ENCODE data around the gene SNRNP35.

SNRNP35 gene

GRCh38 chr12:123446333-123446713 lies 11.6 kb upstream of the SNRNP35 start:
- peak overlapping the region; percentile 61 for H3K27ac ChIP-seq (ENCODE audit: extremely low read depth, low read depth, low read length)
- TF ChIP-seq ZNF701 (tag by site-specific recombination; IDR thresholded peaks at IDR 0.05) (no peak), ZNF335 (tag by site-specific recombination; conservative IDR thresholded peaks at IDR 0.05) (peak; percentile 18; the same call in 1 of the 2 replicates), ZNF214 (tag by site-specific recombination; IDR thresholded peaks at IDR 0.05; ENCODE audit: borderline replicate concordance) (no peak)
- ChIA-PET CTCF (interaction anchor here (0.6 kb wide), 1 partner anchor 62 kb away, joined by 4 read pairs; no protein-coding TSS in a partner anchor), POLR2A (interaction anchor here (0.7 to 1.0 kb wide), 3 partner anchors 10 to 36 kb away, joined by 3 read pairs; partner anchors contain the start of gene RILPL2)
- H3K36me3 ChIP-seq (ENCODE audit: control insufficient read depth in 2 of 2, insufficient read depth in 1 of 2, low read length in 2 of 2), result no peaks in the 10 kb centered on the region
- H3K4me3 ChIP-seq (ENCODE audit: low read depth, low read length), result no peak overlapping the region
- H3K4me1 ChIP-seq (ENCODE audit: control insufficient read depth, insufficient read depth, low read length), result peaks cover 7% of the 10 kb centered on the region; the same call in 1 of the 2 replicates
- no peaks in the 10 kb centered on the region for H3K9me3 ChIP-seq (ENCODE audit: control insufficient read depth, insufficient read depth, low read depth, low read length)

GRCh38 chr12:123449249-123449733 lies 8.6 kb upstream of the SNRNP35 start:
- H3K4me1 ChIP-seq (ENCODE audit: control insufficient read depth, insufficient read depth, low read length), result peaks cover 7% of the 10 kb centered on the region; the same call in 1 of the 2 replicates
- TF ChIP-seq ZNF560 (tag by site-specific recombination; IDR thresholded peaks at IDR 0.05; ENCODE audit: borderline replicate concordance) (no peak), ZNF121 (tag by site-specific recombination; IDR thresholded peaks at IDR 0.05) (0 out of 2 replicates have a peak, but pooled peaks have one; percentile 33), BCL11A (tag by site-specific recombination; IDR thresholded peaks at IDR 0.05; ENCODE audit: low read depth) (no peak), ZBTB7A (tag by site-specific recombination; IDR thresholded peaks at IDR 0.05; ENCODE audit: low read depth) (no peak), ZSCAN18 (tag by site-specific recombination; IDR thresholded peaks at IDR 0.05) (no peak), ZNF16 (tag by site-specific recombination; IDR thresholded peaks at IDR 0.05; ENCODE audit: low read depth) (no peak), ZNF26 (tag by site-specific recombination; IDR thresholded peaks at IDR 0.05) (no peak), GFI1B (tag by site-specific recombination; IDR thresholded peaks at IDR 0.05) (no peak)
- no peaks in the 10 kb centered on the region for H3K9me3 ChIP-seq (ENCODE audit: control insufficient read depth, insufficient read depth, low read depth, low read length)
- no peaks in the 10 kb centered on the region for H3K36me3 ChIP-seq (ENCODE audit: control insufficient read depth in 2 of 2, insufficient read depth in 1 of 2, low read length in 2 of 2)
- H3K27ac ChIP-seq (ENCODE audit: extremely low read depth, low read depth, low read length), result no peak overlapping the region
- ChIA-PET CTCF (no interaction called here), POLR2A (interaction anchor here (0.6 to 1.1 kb wide), 2 partner anchors 9 to 154 kb away, joined by 3 to 5 read pairs; partner anchors contain the start of gene SNRNP35)
- H3K4me3 ChIP-seq (ENCODE audit: low read depth, low read length), result no peak overlapping the region

GRCh38 chr12:123449856-123450255 lies 8.1 kb upstream of the SNRNP35 start:
- H3K9me3 ChIP-seq (ENCODE audit: control insufficient read depth, insufficient read depth, low read depth, low read length), result no peaks in the 10 kb centered on the region
- ChIA-PET POLR2A (interaction anchor here (0.6 kb wide), 1 partner anchor 154 kb away, joined by 3 read pairs; no protein-coding TSS in a partner anchor), CTCF (no interaction called here)
- TF ChIP-seq ZBTB6 (tag by site-specific recombination; IDR thresholded peaks at IDR 0.05) (no peak), KLF7 (tag by site-specific recombination; IDR thresholded peaks at IDR 0.05; ENCODE audit: borderline replicate concordance) (no peak), ZNF335 (tag by site-specific recombination; conservative IDR thresholded peaks at IDR 0.05) (peak; percentile 50), ZNF830 (tag by site-specific recombination; IDR thresholded peaks at IDR 0.05; ENCODE audit: low read depth) (no peak)
- peaks cover 7% of the 10 kb centered on the region; the same call in 1 of the 2 replicates for H3K4me1 ChIP-seq (ENCODE audit: control insufficient read depth, insufficient read depth, low read length)
- no peak overlapping the region for H3K4me3 ChIP-seq (ENCODE audit: low read depth, low read length)
- H3K27ac ChIP-seq (ENCODE audit: extremely low read depth, low read depth, low read length), result no peak overlapping the region
- H3K36me3 ChIP-seq (ENCODE audit: control insufficient read depth in 2 of 2, insufficient read depth in 1 of 2, low read length in 2 of 2), result no peaks in the 10 kb centered on the region

Data from HEK293 (cell line).